ENCODE data around the gene KASH5.
"Not testable (repeated sequence)": the region's sequence is repeated elsewhere in the genome, so short reads cannot be mapped to it uniquely, and the experiment has no call there.

DNA sequence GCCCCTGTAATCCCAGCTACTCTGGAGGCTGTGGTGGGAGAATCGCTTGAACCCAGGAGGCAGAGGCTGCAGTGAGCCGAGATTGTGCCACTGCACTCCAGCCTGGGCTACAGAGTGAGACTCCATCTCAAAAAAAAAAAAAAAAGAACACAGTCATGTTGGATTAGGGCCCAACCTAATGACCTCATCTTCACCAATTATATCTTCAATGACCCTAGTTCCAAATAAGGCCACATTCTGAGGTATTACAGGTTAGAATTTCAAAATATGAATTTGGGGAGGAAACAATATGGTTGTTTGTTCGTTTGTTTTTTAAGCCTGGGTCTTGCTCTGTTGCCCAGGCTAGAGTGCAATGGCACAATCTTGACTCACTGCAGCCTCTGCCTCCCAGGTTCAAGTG is 14.9 kb upstream of the KASH5 start:
- TF ChIP-seq, protein P1, sequence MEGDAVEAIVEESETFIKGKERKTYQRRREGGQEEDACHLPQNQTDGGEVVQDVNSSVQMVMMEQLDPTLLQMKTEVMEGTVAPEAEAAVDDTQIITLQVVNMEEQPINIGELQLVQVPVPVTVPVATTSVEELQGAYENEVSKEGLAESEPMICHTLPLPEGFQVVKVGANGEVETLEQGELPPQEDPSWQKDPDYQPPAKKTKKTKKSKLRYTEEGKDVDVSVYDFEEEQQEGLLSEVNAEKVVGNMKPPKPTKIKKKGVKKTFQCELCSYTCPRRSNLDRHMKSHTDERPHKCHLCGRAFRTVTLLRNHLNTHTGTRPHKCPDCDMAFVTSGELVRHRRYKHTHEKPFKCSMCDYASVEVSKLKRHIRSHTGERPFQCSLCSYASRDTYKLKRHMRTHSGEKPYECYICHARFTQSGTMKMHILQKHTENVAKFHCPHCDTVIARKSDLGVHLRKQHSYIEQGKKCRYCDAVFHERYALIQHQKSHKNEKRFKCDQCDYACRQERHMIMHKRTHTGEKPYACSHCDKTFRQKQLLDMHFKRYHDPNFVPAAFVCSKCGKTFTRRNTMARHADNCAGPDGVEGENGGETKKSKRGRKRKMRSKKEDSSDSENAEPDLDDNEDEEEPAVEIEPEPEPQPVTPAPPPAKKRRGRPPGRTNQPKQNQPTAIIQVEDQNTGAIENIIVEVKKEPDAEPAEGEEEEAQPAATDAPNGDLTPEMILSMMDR (conservative IDR thresholded peaks at IDR 0.05; ENCODE audit: low read length): not testable (repeated sequence)
- TF ChIP-seq EZH2phosphoT487 (IDR thresholded peaks at IDR 0.05; ENCODE audit: borderline replicate concordance, low read depth, low read length): not testable (repeated sequence)

Data from OCI-LY7 (cell line).